ENCODE data around the gene TMEM108. TPM values are rescaled to one million over a fixed set of nuclear protein-coding genes. Genes with fewer than 3 reads are reported as not detected.

TMEM108 gene
- total RNA-seq, 4 donors from 2014 or later = 1.1 to 3.2 TPM; not detected in 2

- no peak for TF ChIP-seq CTCF (IDR thresholded peaks at IDR 0.05)
- TF ChIP-seq POLR2A (IDR thresholded peaks at IDR 0.05) = no peak
- Histone ChIP-seq H3K4me1 (no peaks in the 10 kb centered on the region), H3K27ac (no peak overlapping the region), H3K27me3 (no peaks in the 10 kb centered on the region), H3K4me3 (no peak overlapping the region), H3K9me3 (no peaks in the 10 kb centered on the region), H3K36me3 (no peaks in the 10 kb centered on the region)
- no peak for DNase-seq
- intact Hi-C loops (cut with DNase I; ENCODE audit: low total_unique reads) = no loop called here
Observed at GRCh38 chr3:133418361-133418760, 380.2 kb downstream of the TMEM108 start.

- Histone ChIP-seq H3K9me3 (no peaks in the 10 kb centered on the region), H3K4me3 (no peak overlapping the region), H3K27ac (no peak overlapping the region), H3K36me3 (no peaks in the 10 kb centered on the region), H3K4me1 (no peaks in the 10 kb centered on the region), H3K27me3 (no peaks in the 10 kb centered on the region)
- TF ChIP-seq POLR2A (IDR thresholded peaks at IDR 0.05) = no peak
- no peak for TF ChIP-seq CTCF (IDR thresholded peaks at IDR 0.05)
- intact Hi-C loops (cut with DNase I; ENCODE audit: low total_unique reads) = no loop called here
- DNase-seq = no peak
Observed at GRCh38 chr3:133419151-133419909, 381.1 kb downstream of the TMEM108 start.

GRCh38 chr3:133424937-133425869 is 387.0 kb downstream of the TMEM108 start:
- intact Hi-C loops (cut with DNase I; ENCODE audit: low total_unique reads) = loop anchor here (10.0 kb wide), 1 partner anchor 700 kb away; the partner anchor contains the start of gene NPHP3
- H3K4me3 ChIP-seq = no peak overlapping the region
- no peak for DNase-seq
- no peak overlapping the region for H3K27ac ChIP-seq
- H3K27me3 ChIP-seq = no peaks in the 10 kb centered on the region
- H3K9me3 ChIP-seq = no peaks in the 10 kb centered on the region
- TF ChIP-seq CTCF (IDR thresholded peaks at IDR 0.05) = no peak
- TF ChIP-seq POLR2A (IDR thresholded peaks at IDR 0.05) = no peak
- H3K4me1 ChIP-seq = no peaks in the 10 kb centered on the region
- H3K36me3 ChIP-seq = no peaks in the 10 kb centered on the region

- no peak for DNase-seq
- Histone ChIP-seq H3K4me3 (no peak overlapping the region), H3K27ac (no peak overlapping the region), H3K9me3 (no peaks in the 10 kb centered on the region), H3K36me3 (no peaks in the 10 kb centered on the region), H3K4me1 (no peaks in the 10 kb centered on the region), H3K27me3 (no peaks in the 10 kb centered on the region)
- intact Hi-C loops (cut with DNase I; ENCODE audit: low total_unique reads) = loop anchor here (10.0 kb wide), 1 partner anchor 701 kb away; the partner anchor contains the start of gene NPHP3
- TF ChIP-seq CTCF (IDR thresholded peaks at IDR 0.05) (no peak), POLR2A (IDR thresholded peaks at IDR 0.05) (no peak)
Observed at GRCh38 chr3:133425898-133426297, 387.7 kb downstream of the TMEM108 start.
